ENCODE results near the gene CD63.

The CD63 gene

GRCh38 chr12:55687746-55688145 lies 41.1 kb downstream of the CD63 start:
- DNase-seq (ENCODE audit: low read depth in 2 of 2) = no peak

- DNase-seq (ENCODE audit: low read depth in 2 of 2) = no peak
These were observed 42.3 kb downstream of the CD63 start for GRCh38 chr12:55686366-55687010.

GRCh38 chr12:55685671-55686070 lies 43.1 kb downstream of the CD63 start:
- DNase-seq (ENCODE audit: low read depth in 2 of 2) = no peak

- no peak for DNase-seq (ENCODE audit: low read depth in 2 of 2)
These were observed 43.9 kb downstream of the CD63 start for GRCh38 chr12:55684761-55685370.

- no peak for DNase-seq (ENCODE audit: low read depth in 2 of 2)
These were observed 45.1 kb downstream of the CD63 start for GRCh38 chr12:55683676-55684075.

GRCh38 chr12:55682087-55682796 lies 46.6 kb downstream of the CD63 start:
- DNase-seq (ENCODE audit: low read depth in 2 of 2) = no peak

GRCh38 chr12:55681142-55682077 lies 47.4 kb downstream of the CD63 start:
- no peak for DNase-seq (ENCODE audit: low read depth in 2 of 2)

- no peak for DNase-seq (ENCODE audit: low read depth in 2 of 2)
These were observed 49.1 kb downstream of the CD63 start for GRCh38 chr12:55679691-55680090.

GRCh38 chr12:55676707-55677106 lies 52.1 kb downstream of the CD63 start:
- DNase-seq (ENCODE audit: low read depth in 2 of 2) = no peak

GRCh38 chr12:55675666-55676065 lies 53.1 kb downstream of the CD63 start:
- no peak for DNase-seq (ENCODE audit: low read depth in 2 of 2)
